ENCODE results near the gene ITIH3. TPM values are rescaled to one million over a fixed set of nuclear protein-coding genes. Genes with fewer than 3 reads are reported as not detected.
A peak's percentile ranks its signal among the peaks of the same experiment; 100 is the strongest.

Gene ITIH3
- total RNA-seq, 2 donors from 2014 or later = 0.32 to 0.82 TPM

DNA sequence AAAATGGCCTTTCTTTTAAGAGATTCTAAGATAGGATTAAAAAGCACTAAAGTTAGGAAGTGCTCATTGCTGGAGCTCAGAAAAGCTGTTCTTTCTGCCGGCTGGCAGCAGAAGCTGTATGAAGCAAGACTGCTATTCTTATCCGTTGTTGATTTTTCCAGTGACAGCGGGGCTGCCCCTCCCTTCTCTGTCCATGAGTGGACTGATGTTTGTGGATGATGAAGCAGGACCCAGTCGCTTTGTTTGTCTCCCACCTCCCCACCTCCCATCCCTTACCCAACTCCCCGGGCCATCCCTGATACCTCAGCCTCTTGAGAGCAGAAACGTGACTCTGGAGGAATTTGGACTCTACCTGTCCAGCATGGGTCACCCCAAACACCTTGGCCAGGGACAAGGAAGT lies 50.6 kb downstream of the ITIH3 start:
- H3K36me3 ChIP-seq = no peaks in the 10 kb centered on the region

DNA sequence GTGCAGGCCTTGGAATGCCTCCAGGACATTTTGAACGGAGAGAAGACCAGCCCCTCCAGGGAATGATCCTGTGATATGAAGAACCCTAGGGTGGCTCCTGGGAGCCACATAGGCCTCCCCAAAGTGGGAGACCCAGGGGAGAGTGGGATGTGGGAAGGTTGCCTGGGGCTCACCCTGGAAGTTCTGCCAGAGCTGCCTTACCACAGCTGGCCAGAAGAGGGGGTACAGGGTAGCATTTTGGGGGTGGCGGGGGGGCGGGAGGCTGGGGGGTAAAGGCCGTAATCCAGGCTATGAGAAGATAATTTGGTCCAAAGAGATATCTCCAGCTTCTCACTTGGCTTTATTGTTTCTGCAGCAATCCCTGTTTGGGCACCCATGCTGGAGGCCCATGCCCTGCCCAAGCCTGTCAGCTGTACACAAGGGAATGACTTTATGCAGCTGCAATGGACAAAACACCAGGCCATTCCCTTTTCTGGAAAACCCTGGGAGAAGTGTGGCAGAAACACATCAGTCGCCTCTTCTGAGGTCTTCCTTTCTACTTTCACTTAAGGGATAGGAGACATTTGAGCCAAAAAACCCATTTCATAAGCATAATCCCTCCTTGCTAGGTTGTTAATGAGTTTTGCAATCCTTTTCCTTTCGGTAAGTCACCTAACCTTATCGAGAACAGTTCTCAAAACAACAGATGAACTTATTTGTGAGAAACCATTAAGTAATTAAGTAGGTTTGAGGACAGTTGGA lies 51.3 kb downstream of the ITIH3 start:
- no peak for DNase-seq
- Histone ChIP-seq H3K27me3 (no peaks in the 10 kb centered on the region), H3K4me1 (no peaks in the 10 kb centered on the region), H3K4me3 (no peak overlapping the region), H3K9ac (ENCODE audit: low read depth in 2 of 2, low read length in 2 of 2) (no peak overlapping the region), H3K27ac (peak overlapping the region; percentile 17), H3K36me3 (no peaks in the 10 kb centered on the region), H3K9me3 (no peaks in the 10 kb centered on the region)
- TF ChIP-seq, protein P1, sequence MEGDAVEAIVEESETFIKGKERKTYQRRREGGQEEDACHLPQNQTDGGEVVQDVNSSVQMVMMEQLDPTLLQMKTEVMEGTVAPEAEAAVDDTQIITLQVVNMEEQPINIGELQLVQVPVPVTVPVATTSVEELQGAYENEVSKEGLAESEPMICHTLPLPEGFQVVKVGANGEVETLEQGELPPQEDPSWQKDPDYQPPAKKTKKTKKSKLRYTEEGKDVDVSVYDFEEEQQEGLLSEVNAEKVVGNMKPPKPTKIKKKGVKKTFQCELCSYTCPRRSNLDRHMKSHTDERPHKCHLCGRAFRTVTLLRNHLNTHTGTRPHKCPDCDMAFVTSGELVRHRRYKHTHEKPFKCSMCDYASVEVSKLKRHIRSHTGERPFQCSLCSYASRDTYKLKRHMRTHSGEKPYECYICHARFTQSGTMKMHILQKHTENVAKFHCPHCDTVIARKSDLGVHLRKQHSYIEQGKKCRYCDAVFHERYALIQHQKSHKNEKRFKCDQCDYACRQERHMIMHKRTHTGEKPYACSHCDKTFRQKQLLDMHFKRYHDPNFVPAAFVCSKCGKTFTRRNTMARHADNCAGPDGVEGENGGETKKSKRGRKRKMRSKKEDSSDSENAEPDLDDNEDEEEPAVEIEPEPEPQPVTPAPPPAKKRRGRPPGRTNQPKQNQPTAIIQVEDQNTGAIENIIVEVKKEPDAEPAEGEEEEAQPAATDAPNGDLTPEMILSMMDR (IDR thresholded peaks at IDR 0.05) = peak; percentile 40
- intact Hi-C loops (cut with DNase I) = no loop called here

More for the DNA sequence above, 50.6 kb downstream of the ITIH3 start:
- Histone ChIP-seq H3K27ac (peak overlapping the region; percentile 17), H3K4me1 (no peaks in the 10 kb centered on the region), H3K27me3 (no peaks in the 10 kb centered on the region), H3K9me3 (no peaks in the 10 kb centered on the region), H3K4me3 (no peak overlapping the region), H3K9ac (ENCODE audit: low read depth in 2 of 2, low read length in 2 of 2) (no peak overlapping the region)
- DNase-seq = peak; percentile 39
- TF ChIP-seq, protein P1 (IDR thresholded peaks at IDR 0.05) = no peak
- intact Hi-C loops (cut with DNase I) = no loop called here

DNA sequence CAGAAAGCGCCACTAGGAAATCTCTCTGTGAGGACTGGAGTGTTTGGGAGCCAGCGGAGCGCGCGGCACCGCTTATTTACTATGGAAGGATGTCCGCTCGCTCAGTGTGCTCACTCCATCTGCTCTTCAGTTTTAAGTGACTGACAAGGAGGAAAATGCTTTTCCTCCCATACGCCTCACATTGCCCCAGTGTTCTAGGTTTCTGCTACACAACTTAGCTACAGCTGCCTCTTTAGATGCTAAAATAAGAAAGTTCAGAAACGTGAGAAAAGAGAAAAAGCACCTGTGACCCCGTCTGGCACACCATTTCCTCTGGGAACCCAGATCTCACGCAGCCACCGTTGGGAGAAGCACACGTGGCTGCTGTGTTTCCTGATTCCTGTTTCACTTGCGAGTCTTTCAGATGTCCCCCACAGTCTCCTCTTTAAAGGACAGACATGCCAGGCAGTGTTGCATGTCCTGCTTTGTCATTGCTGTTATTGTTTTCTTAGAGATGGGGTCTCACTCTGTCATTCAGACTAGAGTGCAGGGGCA lies 51.9 kb downstream of the ITIH3 start:
- Histone ChIP-seq H3K4me1 (no peaks in the 10 kb centered on the region), H3K9ac (ENCODE audit: low read depth in 2 of 2, low read length in 2 of 2) (no peak overlapping the region), H3K27ac (no peak overlapping the region), H3K4me3 (no peak overlapping the region), H3K36me3 (no peaks in the 10 kb centered on the region), H3K27me3 (no peaks in the 10 kb centered on the region), H3K9me3 (no peaks in the 10 kb centered on the region)
- DNase-seq = no peak
- intact Hi-C loops (cut with DNase I) = no loop called here
- TF ChIP-seq, protein P1 (IDR thresholded peaks at IDR 0.05) = no peak

DNA sequence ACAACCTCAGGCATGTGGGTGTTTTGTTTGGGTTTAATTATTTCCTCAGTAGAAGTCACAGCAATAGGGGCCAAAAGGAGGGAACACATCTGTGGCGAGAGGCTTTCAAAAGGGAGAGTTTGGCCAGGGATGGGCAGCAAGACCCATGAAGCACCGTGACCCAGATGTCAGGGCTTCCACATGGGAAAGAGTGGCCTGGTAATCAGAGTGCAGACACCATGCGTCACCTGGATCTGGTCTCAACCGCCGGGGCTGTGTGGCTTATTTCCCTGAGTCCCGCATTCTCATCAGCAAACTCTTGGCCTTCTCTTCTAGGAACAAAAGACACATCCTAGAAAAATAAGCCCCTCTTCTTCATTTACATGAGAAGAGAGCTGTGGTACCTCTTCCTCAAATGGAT lies 52.6 kb downstream of the ITIH3 start:
- intact Hi-C loops (cut with DNase I) = no loop called here
- Histone ChIP-seq H3K27me3 (no peaks in the 10 kb centered on the region), H3K9ac (ENCODE audit: low read depth in 2 of 2, low read length in 2 of 2) (no peak overlapping the region), H3K4me1 (no peaks in the 10 kb centered on the region), H3K4me3 (no peak overlapping the region), H3K36me3 (no peaks in the 10 kb centered on the region), H3K27ac (no peak overlapping the region), H3K9me3 (no peaks in the 10 kb centered on the region)
- TF ChIP-seq, protein P1 (IDR thresholded peaks at IDR 0.05) = no peak
- no peak for DNase-seq

DNA sequence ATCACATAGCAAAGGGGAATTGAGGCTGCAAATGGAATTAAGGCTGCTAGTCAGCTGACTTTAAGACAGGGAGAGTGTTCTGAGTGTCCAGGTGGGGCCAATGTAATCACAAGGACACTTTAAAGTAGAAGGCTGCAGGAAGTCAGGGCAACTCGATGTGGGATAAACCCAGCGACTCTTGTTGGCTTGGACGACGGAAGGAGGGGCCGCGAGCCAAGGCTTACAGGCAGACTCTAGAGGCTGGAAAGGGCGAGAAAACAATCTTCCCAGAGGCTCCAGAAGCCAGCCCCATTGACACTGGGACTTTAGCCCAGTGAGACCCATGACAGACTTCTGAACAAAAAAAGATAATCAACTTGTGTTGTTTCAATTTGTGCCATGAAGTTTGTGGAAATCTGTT lies 53.1 kb downstream of the ITIH3 start:
- TF ChIP-seq, protein P1 (IDR thresholded peaks at IDR 0.05) = no peak
- intact Hi-C loops (cut with DNase I) = no loop called here
- Histone ChIP-seq H3K4me1 (no peaks in the 10 kb centered on the region), H3K27me3 (no peaks in the 10 kb centered on the region), H3K4me3 (no peak overlapping the region), H3K36me3 (no peaks in the 10 kb centered on the region), H3K9me3 (no peaks in the 10 kb centered on the region), H3K27ac (no peak overlapping the region), H3K9ac (ENCODE audit: low read depth in 2 of 2, low read length in 2 of 2) (no peak overlapping the region)
- DNase-seq = no peak

Data from colonic mucosa (tissue), 4 donors.